K562 (cell line): ENCODE measurements around the gene ANKRD6. TPM values are rescaled to one million over a fixed set of nuclear protein-coding genes. Genes with fewer than 3 reads are reported as not detected.

Source experiments
- ATAC-seq: fragments of 200-7000 bp; cut with Tn5 transposase; 3 replicates; pipeline ENCODE4 v1.9.1; 2020; ENCODE audit warnings: moderate library complexity
- BruUV-seq: library from RNA; stranded (reverse); fragments of 400-500 nt; replicated peaks from 2 replicates; lab custom pipeline; 2021; lab: Mats Ljungman, UMichigan
- CTCF ChIA-PET: fragments of 300-600 bp; formaldehyde crosslinking; extraction: SDS; loops from one replicate; lab custom pipeline; 2021; ENCODE audit warnings: low intra/inter-chr PET ratio; lab: Yijun Ruan, JAX
- POLR2A ChIA-PET: fragments of 300-600, 350-650 bp; sonication (Branson Sonifier 250); formaldehyde crosslinking; extraction: SDS; loops from one replicate; lab custom pipeline; 2021; ENCODE audit warnings: antibody characterized with exemption, inconsistent platforms; lab: Yijun Ruan, JAX
- DNase-seq, 4 experiments: peaks; one replicate each; pipeline versions ENCODE4 v3.0.0 to v3.0.0-alpha.2; 2011 to 2018; ENCODE audit warnings: low spot score in 3 of 4, mixed read lengths in 3 of 4; ENCODE audit errors: extremely low read depth in 1 of 4
- FAIRE-seq: peaks from 2 replicates; lab custom pipeline; 2011; peaks lifted over from hg19 to GRCh38; lab: Jason Lieb, UNC
- H2AFZ ChIP-seq: 2 replicates; pipeline ENCODE4 v1.6.0; 2011; ENCODE audit warnings: low read depth, low read length, control low read depth, inconsistent platforms
- H3K27ac ChIP-seq: fragments of 200-600 bp; 3 replicates; pipeline ENCODE4 v1.8.0; 2011; ENCODE audit warnings: low read depth, mild to moderate bottlenecking, control low read depth, inconsistent platforms, low read length, moderate library complexity, mixed read lengths; ENCODE audit errors: extremely low read depth
- H3K27me3 ChIP-seq, 2 experiments: fragments of 300-600 bp in 1 of 2; 2 replicates in 1 of 2; 3 replicates in 1 of 2; pipeline versions ENCODE4 v1.6.0 to v1.8.0; 2011; ENCODE audit warnings: inconsistent platforms in 2 of 2, low read length in 2 of 2, mild to moderate bottlenecking in 1 of 2, mixed read lengths in 1 of 2, moderate library complexity in 1 of 2; ENCODE audit not compliant: control insufficient read depth in 2 of 2, insufficient read depth in 2 of 2
- H3K36me3 ChIP-seq: fragments of 300-600 bp; 3 replicates; pipeline ENCODE4 v1.8.0; 2011; ENCODE audit warnings: mild to moderate bottlenecking, low read length, inconsistent platforms; ENCODE audit not compliant: control insufficient read depth, insufficient read depth
- H3K4me1 ChIP-seq, 2 experiments: fragments of 200-600 bp in 1 of 2; replicated peaks in 1 of 2; 2 replicates in 1 of 2; 3 replicates in 1 of 2; pipeline versions ENCODE4 v1.5.1 to v1.8.0; 2011; ENCODE audit warnings: inconsistent platforms in 2 of 2, low read length in 2 of 2, mild to moderate bottlenecking in 1 of 2, mixed read lengths in 1 of 2, moderate library complexity in 1 of 2; ENCODE audit not compliant: control insufficient read depth in 2 of 2, insufficient read depth in 2 of 2
- H3K4me2 ChIP-seq: 2 replicates; pipeline ENCODE4 v1.6.1; 2011; ENCODE audit warnings: low read length, control low read depth, inconsistent platforms, mixed read lengths; ENCODE audit not compliant: insufficient read depth
- H3K4me3 ChIP-seq: fragments of 200-600 bp; sonication (generic), shearing (Covaris generic); 2 replicates; pipeline ENCODE4 v1.5.1; 2016; ENCODE audit warnings: control low read depth, inconsistent platforms
- H3K79me2 ChIP-seq: fragments of 200-600 bp; 3 replicates; pipeline ENCODE4 v1.8.0; 2011; ENCODE audit warnings: low read length, inconsistent platforms; ENCODE audit not compliant: control insufficient read depth, insufficient read depth
- H3K9ac ChIP-seq, 2 experiments: 2 replicates each; pipeline versions ENCODE4 v1.6.0 to v1.6.1; 2011; ENCODE audit warnings: low read depth in 2 of 2, low read length in 2 of 2, control low read depth in 1 of 2, inconsistent platforms in 1 of 2, mild to moderate bottlenecking in 1 of 2, mixed read lengths in 1 of 2; ENCODE audit not compliant: insufficient read depth in 1 of 2
- H3K9me1 ChIP-seq: one replicate; pipeline ENCODE4 v1.6.0; 2011; ENCODE audit warnings: inconsistent platforms, mild to moderate bottlenecking, low read length, moderate library complexity; ENCODE audit not compliant: control insufficient read depth, insufficient read depth
- H3K9me3 ChIP-seq: replicated peaks from 2 replicates; pipeline ENCODE4 v1.5.1; 2011; ENCODE audit warnings: low read depth, low read length, inconsistent platforms; ENCODE audit not compliant: control insufficient read depth, insufficient read depth
- H4K20me1 ChIP-seq: replicated peaks from 2 replicates; pipeline ENCODE4 v1.6.1; 2011; ENCODE audit warnings: low read length, inconsistent platforms, mixed read lengths; ENCODE audit not compliant: control insufficient read depth, insufficient read depth
- FIP1L1 ChIP-seq: fragments of 200-400 bp; formaldehyde crosslinking; IDR thresholded peaks from 2 replicates; pipeline ENCODE4 v1.6.1; 2018; ENCODE audit warnings: mild to moderate bottlenecking, low read depth, low read length; ENCODE audit not compliant: poor library complexity, severe bottlenecking
- JUNB ChIP-seq: fragments of 450-650 bp; formaldehyde crosslinking; conservative IDR thresholded peaks from 2 replicates; pipeline ENCODE4 v1.4.0; 2020; ENCODE audit warnings: mild to moderate bottlenecking
- MECOM ChIP-seq: fragments of 250-450 bp; sonication (Bioruptor Pico); IDR thresholded peaks from 2 replicates; pipeline ENCODE4 v1.8.0; 2022; ENCODE audit warnings: inconsistent platforms
- NCOA1 ChIP-seq: fragments of 450-650 bp; IDR thresholded peaks from 2 replicates; pipeline ENCODE4 v1.6.1; 2016; ENCODE audit warnings: low read depth
- NFATC3 ChIP-seq: fragments of 450-650 bp; IDR thresholded peaks from 2 replicates; pipeline ENCODE4 v1.6.1; 2017; ENCODE audit warnings: mild to moderate bottlenecking
- RAD21 ChIP-seq, 2 experiments: fragments of 250-450 bp in 1 of 2; fragments of 450-650 bp in 1 of 2; sonication (Bioruptor Pico) in 1 of 2; formaldehyde crosslinking in 1 of 2; IDR thresholded peaks in 1 of 2; conservative IDR thresholded peaks in 1 of 2; 2 replicates each; pipeline versions ENCODE4 v1.4.0 to v1.8.0; 2020 to 2022; ENCODE audit warnings: mild to moderate bottlenecking in 2 of 2, moderate library complexity in 1 of 2
- SPI1 ChIP-seq: IDR thresholded peaks from 2 replicates; pipeline ENCODE4 v1.6.1; 2011; ENCODE audit warnings: low read depth, low read length, control low read depth, borderline replicate concordance
- SRSF3 ChIP-seq: fragments of 200-400 bp; formaldehyde crosslinking; IDR thresholded peaks from 2 replicates; pipeline ENCODE4 v1.6.1; 2016; ENCODE audit warnings: mild to moderate bottlenecking, low read length, moderate library complexity; ENCODE audit not compliant: insufficient read depth
- SRSF7 ChIP-seq: fragments of 200-400 bp; formaldehyde crosslinking; optimal IDR thresholded peaks from 2 replicates; pipeline ENCODE3; 2017; ENCODE audit warnings: mild to moderate bottlenecking, low read depth, low read length
- TSHZ1 ChIP-seq: fragments of 250-450 bp; sonication (Bioruptor Pico); IDR thresholded peaks from 2 replicates; pipeline ENCODE4 v1.4.0; 2020; ENCODE audit warnings: mild to moderate bottlenecking, moderate library complexity
- ZBED1 ChIP-seq: IDR thresholded peaks from 2 replicates; pipeline ENCODE4 v1.6.1; 2014
- ZFPM2 ChIP-seq: fragments of 250-450 bp; sonication (Bioruptor Pico); IDR thresholded peaks from 2 replicates; pipeline ENCODE4 v1.5.1; 2022; ENCODE audit warnings: mild to moderate bottlenecking
- ZNF778 ChIP-seq: fragments of 450-650 bp; formaldehyde crosslinking; IDR thresholded peaks from 2 replicates; pipeline ENCODE4 v1.4.0; 2020; ENCODE audit warnings: mild to moderate bottlenecking, moderate library complexity
- WGBS: fragments of 100-300 bp; shearing (Covaris generic); methylation state at CpG from one replicate; pipeline ENCODE4 v1.1.6; 2016; ENCODE audit warnings: low coverage, mixed read lengths; ENCODE audit not compliant: insufficient coverage; ENCODE audit errors: missing lambda C conversion rate; 5-methylcytosine and 5-hydroxymethylcytosine counted together
- in situ Hi-C: fragments of 300-500 bp; cut with MboI; formaldehyde crosslinking; loops from 4 replicates; pipeline ENCODE4 v1.15.0; 2018; ENCODE audit warnings: inconsistent platforms, mixed read lengths
- intact Hi-C: fragments of 100-400 bp; cut with micrococcal nuclease; formaldehyde crosslinking; loops from 2 replicates; pipeline ENCODE4 v1.14.2; 2022
- polyA plus RNA-seq, 8 experiments: library from polyadenylated mRNA; depleted of rRNA in 4 of 8; stranded (reverse) in 5 of 8; unstranded in 3 of 8; fragments of >200 nt; fragmentation: Nextera tagmentation in 2 of 8; fragmentation: Illumina TruSeq in 1 of 8; extraction: Ambion mirVana in 2 of 8; extraction: Trizol in 1 of 8; gene quantifications; 2 replicates each; pipeline versions ENCODE4 v1.2.1 to v1.2.3, GENCODE V29; 2011 to 2014; ENCODE audit warnings: inconsistent platforms in 1 of 8, missing spikeins in 1 of 8
- total RNA-seq, 7 experiments: library from RNA; depleted of rRNA in 6 of 7; stranded (reverse); fragments of >200 nt in 6 of 7; fragmentation: Illumina TruSeq in 2 of 7; extraction: Trizol in 2 of 7; gene quantifications; 2 replicates each; pipeline versions ENCODE4 v1.2.1 to v1.2.3, GENCODE V29; 2011 to 2021; ENCODE audit warnings: low replicate concordance in 1 of 7

Gene ANKRD6
- total and polyA plus RNA-seq, 9 of the 15 experiments (the other 6 are each of a cell fraction or from before 2014, with no cell fraction given) = 0.04 to 0.22 (median 0.08) TPM; not detected in 4

GRCh38 chr6:89623749-89624148 lies 190.8 kb downstream of the ANKRD6 start:
- intact Hi-C loops (no loop called here), in situ Hi-C loops (loop anchor here (25.0 kb wide), 1 partner anchor 636 kb away; no protein-coding TSS in a partner anchor)
- no peak overlapping the region for H3K27ac ChIP-seq
- H4K20me1 ChIP-seq = no peaks in the 10 kb centered on the region; the same call in 1 of the 2 replicates
- no peak overlapping the region for H3K4me2 ChIP-seq
- H3K79me2 ChIP-seq = no peaks in the 10 kb centered on the region
- H2AFZ ChIP-seq = no peak overlapping the region
- no peak for DNase-seq
- FAIRE-seq = no peak
- TF ChIP-seq SPI1 (peak; percentile 94), MECOM (no peak), ZNF778 (no peak), RAD21 (CRISPR knock-in tag; conservative IDR thresholded peaks at IDR 0.05 in 1 of 2, IDR thresholded peaks at IDR 0.05 in 1 of 2) (no peak), FIP1L1 (no peak)
- peak; percentile 46; the same call in 2 of the 3 replicates for ATAC-seq
- H3K4me1 ChIP-seq = 0 out of 5 replicates have a peak, but pooled peaks cover 0 to 3% of the 10 kb centered on the region in 2 experiments
- no peaks in the 10 kb centered on the region for H3K9me3 ChIP-seq
- ChIA-PET CTCF (no interaction called here), POLR2A (no interaction called here)
- H3K36me3 ChIP-seq = no peaks in the 10 kb centered on the region
- BruUV-seq = no TSS peak
- no peak overlapping the region for H3K4me3 ChIP-seq
- peaks cover 21 to 25% of the 10 kb centered on the region in 2 experiments for H3K27me3 ChIP-seq
- no peak overlapping the region for H3K9ac ChIP-seq
- no peaks in the 10 kb centered on the region for H3K9me1 ChIP-seq
- 6% methylated on average over 7 of the region's 8 CpGs for WGBS

DNA sequence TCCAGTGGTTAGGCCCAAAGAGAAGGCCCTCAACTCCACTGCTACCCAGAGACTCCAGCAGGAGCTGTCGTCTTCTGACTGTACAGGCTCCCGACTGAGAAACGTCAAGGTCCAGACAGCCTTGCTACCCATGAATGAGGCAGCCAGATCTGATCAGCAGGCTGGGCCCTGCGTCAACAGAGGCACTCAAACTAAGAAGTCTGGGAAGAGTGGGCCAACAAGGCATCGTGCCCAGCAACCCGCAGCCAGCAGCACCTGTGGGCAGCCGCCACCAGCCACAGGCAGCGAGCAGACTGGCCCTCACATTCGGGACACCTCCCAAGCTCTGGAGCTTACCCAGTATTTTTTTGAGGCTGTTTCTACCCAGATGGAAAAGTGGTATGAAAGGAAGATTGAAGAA lies 197.5 kb downstream of the ANKRD6 start:
- no peak; the same call in 2 of the 3 replicates for ATAC-seq
- TF ChIP-seq ZBED1 (no peak), ZFPM2 (CRISPR knock-in tag) (no peak), TSHZ1 (CRISPR knock-in tag) (no peak), JUNB (CRISPR knock-in tag) (no peak), NCOA1 (no peak), SRSF3 (no peak), NFATC3 (no peak), SRSF7 (no peak)

More for the DNA sequence above, 197.5 kb downstream of the ANKRD6 start:
- Histone ChIP-seq H3K79me2 (no peaks in the 10 kb centered on the region), H3K4me2 (no peak overlapping the region), H3K36me3 (peaks cover 1% of the 10 kb centered on the region; the same call in 1 of the 3 replicates), H3K27ac (no peak overlapping the region), H3K9ac (no peak overlapping the region), H3K9me1 (no peaks in the 10 kb centered on the region), H3K4me1 (peaks cover 0 to 3% of the 10 kb centered on the region in 2 experiments; a peak in 1 of 5 replicates), H3K4me3 (no peak overlapping the region), H2AFZ (no peak overlapping the region), H4K20me1 (no peaks in the 10 kb centered on the region), H3K27me3 (no peaks in the 10 kb centered on the region), H3K9me3 (no peaks in the 10 kb centered on the region)
- intact Hi-C loops (no loop called here), in situ Hi-C loops (no loop called here)
- no peak for DNase-seq
- POLR2A ChIA-PET = interaction anchor here (0.6 to 1.2 kb wide), 2 partner anchors 8 to 21 kb away, joined by 3 read pairs; partner anchors contain the start of gene LYRM2
- CTCF ChIA-PET = no interaction called here
- 50% methylated on average over 9 of the region's 9 CpGs for WGBS
- BruUV-seq = no TSS peak
- no peak for FAIRE-seq
